ENCODE measurements around the gene PTPN6. TPM values are rescaled to one million over a fixed set of nuclear protein-coding genes. Genes with fewer than 3 reads are reported as not detected.
A peak's percentile ranks its signal among the peaks of the same experiment; 100 is the strongest.

Gene PTPN6
- total RNA-seq, 1 experiment from 2014 or later: 19.8 TPM

DNA sequence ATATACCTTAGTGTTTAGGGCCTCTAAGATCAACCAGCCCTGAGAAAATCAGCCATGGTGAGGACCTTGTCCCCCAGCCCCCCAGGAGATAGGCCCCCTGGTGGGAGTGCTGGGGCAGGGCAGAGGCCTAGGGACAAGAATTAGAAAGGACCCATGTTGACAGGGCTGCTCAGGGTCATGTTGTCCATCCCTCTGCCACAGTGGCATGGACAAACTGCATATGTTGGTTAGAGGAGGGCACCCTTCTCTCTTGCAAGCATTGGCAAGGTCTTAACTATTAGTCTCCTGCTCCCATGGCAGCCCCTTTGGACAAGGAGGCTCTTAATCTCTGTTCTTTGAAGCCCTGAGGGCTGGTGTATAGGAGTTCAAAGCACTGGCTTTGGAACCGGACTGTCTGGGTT, 755 bp upstream of the PTPN6 start:
- Mint-ChIP-seq H3K4me1 (peaks cover 29 to 41% of the 10 kb centered on the region in 2 experiments), H3K36me3 (ENCODE audit: insufficient read depth in 1 of 3, low read depth in 3 of 3) (peaks cover under 1 to 5% (median 3%) of the 10 kb centered on the region in 3 experiments; a peak in 3 of 7 replicates), H3K4me3 (peak overlapping the region in 1 of 2 experiments; percentile 18; a peak in 1 of 5 replicates), H3K9me3 (no peaks in the 10 kb centered on the region), H3K27ac (no peak overlapping the region; a peak in 1 of 7 replicates), H3K27me3 (ENCODE audit: low read depth) (no peaks in the 10 kb centered on the region; the same call in 1 of the 2 replicates)
- peaks cover 2% of the 10 kb centered on the region; the same call in 1 of the 2 replicates for H3K4me1 ChIP-seq (ENCODE audit: insufficient read depth, low read length)
- peaks cover 7% of the 10 kb centered on the region for H3K23me2 ChIP-seq (ENCODE audit: insufficient read length, low read depth, low read length, poor library complexity, severe bottlenecking)
- H2AFZ ChIP-seq (ENCODE audit: low read length): no peak overlapping the region
- no peaks in the 10 kb centered on the region for H3K79me2 ChIP-seq (ENCODE audit: insufficient read depth, low read length)
- H3K4me2 ChIP-seq (ENCODE audit: insufficient read depth, insufficient read length, low read length): no peak overlapping the region
- H4K5ac ChIP-seq (ENCODE audit: insufficient read length, low read depth, low read length): no peak overlapping the region
- H4K20me1 ChIP-seq (ENCODE audit: control insufficient read depth, insufficient read depth, insufficient read length): peaks cover 2% of the 10 kb centered on the region
- no peak overlapping the region for H2BK15ac ChIP-seq (ENCODE audit: low read depth, low read length)
- no peak overlapping the region for H3K4ac ChIP-seq (ENCODE audit: low read depth, low read length)
- H3K27me3 ChIP-seq (ENCODE audit: insufficient read depth, low read length): no peaks in the 10 kb centered on the region
- no peak overlapping the region for H3K18ac ChIP-seq (ENCODE audit: insufficient read length, low read depth, low read length)
- H4K91ac ChIP-seq (ENCODE audit: insufficient read length, low read depth, low read length): no peak overlapping the region
- H3K9ac ChIP-seq (ENCODE audit: extremely low read depth, insufficient read length, low read length): no peak overlapping the region
- no peak for DNase-seq
- H4K8ac ChIP-seq (replicated peaks; ENCODE audit: insufficient read length, low read depth, low read length): no peak overlapping the region
- no CpG with 5 or more reads among the region's 1 CpG for WGBS (ENCODE audit: extremely low coverage, insufficient read length, low lambda C conversion rate)
- no peak overlapping the region for H2BK120ac ChIP-seq (ENCODE audit: low read depth, low read length, poor library complexity, severe bottlenecking)
- H3T11ph ChIP-seq (ENCODE audit: low read length): no peak overlapping the region
- H3K27ac ChIP-seq (ENCODE audit: insufficient read length, low read depth, low read length): no peak overlapping the region
- no peak overlapping the region for H3K23ac ChIP-seq (ENCODE audit: insufficient read length, low read depth, low read length)
- H3K56ac ChIP-seq (ENCODE audit: insufficient read length, low read depth, low read length): no peak overlapping the region
- H2BK20ac ChIP-seq (ENCODE audit: low read depth, low read length, poor library complexity, severe bottlenecking): no peak overlapping the region
- H2BK12ac ChIP-seq (ENCODE audit: insufficient read length, low read depth, low read length): no peak overlapping the region
- H3K14ac ChIP-seq (ENCODE audit: insufficient read depth, low read length): no peak overlapping the region
- H2BK5ac ChIP-seq (ENCODE audit: insufficient read length, low read length): no peak overlapping the region
- TF ChIP-seq, protein P1, sequence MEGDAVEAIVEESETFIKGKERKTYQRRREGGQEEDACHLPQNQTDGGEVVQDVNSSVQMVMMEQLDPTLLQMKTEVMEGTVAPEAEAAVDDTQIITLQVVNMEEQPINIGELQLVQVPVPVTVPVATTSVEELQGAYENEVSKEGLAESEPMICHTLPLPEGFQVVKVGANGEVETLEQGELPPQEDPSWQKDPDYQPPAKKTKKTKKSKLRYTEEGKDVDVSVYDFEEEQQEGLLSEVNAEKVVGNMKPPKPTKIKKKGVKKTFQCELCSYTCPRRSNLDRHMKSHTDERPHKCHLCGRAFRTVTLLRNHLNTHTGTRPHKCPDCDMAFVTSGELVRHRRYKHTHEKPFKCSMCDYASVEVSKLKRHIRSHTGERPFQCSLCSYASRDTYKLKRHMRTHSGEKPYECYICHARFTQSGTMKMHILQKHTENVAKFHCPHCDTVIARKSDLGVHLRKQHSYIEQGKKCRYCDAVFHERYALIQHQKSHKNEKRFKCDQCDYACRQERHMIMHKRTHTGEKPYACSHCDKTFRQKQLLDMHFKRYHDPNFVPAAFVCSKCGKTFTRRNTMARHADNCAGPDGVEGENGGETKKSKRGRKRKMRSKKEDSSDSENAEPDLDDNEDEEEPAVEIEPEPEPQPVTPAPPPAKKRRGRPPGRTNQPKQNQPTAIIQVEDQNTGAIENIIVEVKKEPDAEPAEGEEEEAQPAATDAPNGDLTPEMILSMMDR (conservative IDR thresholded peaks at IDR 0.05): peak; percentile 31; the same call in 2 of the 3 replicates
- H3K9me3 ChIP-seq (ENCODE audit: control insufficient read depth, low read depth, low read length): no peaks in the 10 kb centered on the region
- no peak overlapping the region for H2AK5ac ChIP-seq (ENCODE audit: insufficient read length, low read length)
- no peaks in the 10 kb centered on the region for H3K79me1 ChIP-seq (ENCODE audit: insufficient read depth, low read depth, low read length, poor library complexity, severe bottlenecking)

All from H9 (cell line).